Measurements from ENCODE around the gene OLA1.

- TF ChIP-seq CTCF (IDR thresholded peaks at IDR 0.05) (no peak), EZH2 (IDR thresholded peaks at IDR 0.05; ENCODE audit: borderline replicate concordance, insufficient read depth, low read depth, low read length, poor library complexity, severe bottlenecking) (no peak)
Observed at GRCh38 chr2:174243812-174244211, 4.5 kb downstream of the OLA1 start.

Data from B cell (primary cell).